Measurements from ENCODE around the gene OR13A1.
"Not testable (repeated sequence)": the region's sequence is repeated elsewhere in the genome, so short reads cannot be mapped to it uniquely, and the experiment has no call there.

DNA sequence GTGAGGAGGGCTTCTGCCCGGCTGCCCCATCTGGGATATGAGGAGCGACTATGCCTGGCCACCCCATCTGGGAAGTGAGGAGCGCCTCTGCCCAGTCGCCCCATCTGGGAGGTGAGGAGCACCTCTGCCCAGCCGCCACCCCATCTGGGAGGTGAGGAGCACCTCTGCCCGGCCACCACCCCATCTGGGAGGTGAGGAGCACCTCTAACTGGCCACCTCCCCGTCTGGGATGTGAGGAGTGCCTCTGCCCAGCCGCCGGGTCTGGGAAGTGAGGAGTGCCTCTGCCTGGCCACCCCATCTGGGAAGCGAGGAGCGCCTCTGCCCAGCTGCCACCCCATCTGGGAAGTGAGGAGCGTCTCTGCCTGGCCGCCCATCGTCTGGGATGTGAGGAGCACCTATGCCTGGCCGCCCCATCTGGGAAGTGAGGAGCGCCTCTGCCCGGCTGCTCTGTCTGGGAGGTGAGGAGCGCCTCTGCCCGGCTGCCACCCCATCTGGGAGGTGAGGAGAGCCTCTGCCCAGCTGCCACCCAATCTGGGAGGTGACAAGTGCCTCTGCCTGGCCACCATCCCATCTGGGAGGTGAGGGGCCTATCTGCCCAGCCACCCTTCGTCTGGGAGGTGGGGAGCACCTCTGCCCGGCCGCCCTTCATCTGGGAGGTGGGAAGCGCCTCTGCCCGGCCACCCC is 31.4 kb upstream of the OR13A1 start:
- not testable (repeated sequence) for TF ChIP-seq CTCF (IDR thresholded peaks at IDR 0.05; ENCODE audit: low read depth, low read length); EZH2phosphoT487 (IDR thresholded peaks at IDR 0.05; ENCODE audit: low read depth)
